K562 (cell line): ENCODE data around the gene FANCD2. TPM values are rescaled to one million over a fixed set of nuclear protein-coding genes. Genes with fewer than 3 reads are reported as not detected.

Source experiments
- ATF7 ChIP-seq: fragments of 450-650 bp; IDR thresholded peaks from 2 replicates; pipeline ENCODE4 v1.7.1; 2014; ENCODE audit warnings: mild to moderate bottlenecking, moderate library complexity
- CREM ChIP-seq: IDR thresholded peaks from 2 replicates; pipeline ENCODE4 v1.6.1; 2014; ENCODE audit warnings: antibody characterized with exemption, low read depth
- HNRNPH1 ChIP-seq: fragments of 200-400 bp; formaldehyde crosslinking; optimal IDR thresholded peaks from 2 replicates; pipeline ENCODE3; 2017; ENCODE audit warnings: low read depth, mild to moderate bottlenecking, low read length, moderate library complexity
- MYNN ChIP-seq, 2 experiments: sonication (generic); formaldehyde crosslinking in 1 of 2; IDR thresholded peaks; 2 replicates each; pipeline versions ENCODE4 v1.5.0 to v1.6.1; 2016 to 2020; ENCODE audit warnings: antibody characterized with exemption in 1 of 2, missing genetic modification reagents in 1 of 2
- NFIC ChIP-seq: fragments of 450-650 bp; IDR thresholded peaks from 2 replicates; pipeline ENCODE4 v1.6.1; 2017; ENCODE audit warnings: mild to moderate bottlenecking, inconsistent platforms
- POLR2A ChIP-seq: fragments of 450-650 bp; conservative IDR thresholded peaks from 2 replicates; pipeline ENCODE4 v1.6.1; 2016
- POLR2AphosphoS2 ChIP-seq: IDR thresholded peaks from 2 replicates; pipeline ENCODE4 v1.6.1; 2012; ENCODE audit warnings: low read length, improper control_type of control experiment
- RHOXF2B ChIP-seq: fragments of 250-450 bp; sonication (Bioruptor Pico); conservative IDR thresholded peaks from 2 replicates; pipeline ENCODE4 v1.5.1; 2021
- SPI1 ChIP-seq: IDR thresholded peaks from 2 replicates; pipeline ENCODE4 v1.6.1; 2011; ENCODE audit warnings: low read depth, low read length, control low read depth, borderline replicate concordance
- TEAD4 ChIP-seq, 2 experiments: sonication (generic) in 1 of 2; formaldehyde crosslinking in 1 of 2; IDR thresholded peaks; 2 replicates each; pipeline versions ENCODE4 v1.6.1 to v1.8.0; 2012 to 2022; ENCODE audit warnings: borderline replicate concordance in 1 of 2, inconsistent platforms in 1 of 2, low read length in 1 of 2, mild to moderate bottlenecking in 1 of 2, missing genetic modification reagents in 1 of 2
- XRCC4 ChIP-seq: IDR thresholded peaks from one replicate; pipeline ENCODE4 v1.6.1; 2011; ENCODE audit not compliant: insufficient read depth, insufficient read length; ENCODE audit errors: extremely low read depth
- YY1 ChIP-seq, 3 experiments: IDR thresholded peaks; 2 replicates each; pipeline ENCODE4 v1.6.1; 2011; ENCODE audit warnings: low read length in 2 of 3, mild to moderate bottlenecking in 2 of 3, moderate library complexity in 2 of 3, borderline replicate concordance in 1 of 3, control low read depth in 1 of 3, low read depth in 1 of 3; ENCODE audit not compliant: insufficient read depth in 3 of 3, insufficient replicate concordance in 2 of 3, control insufficient read depth in 1 of 3, insufficient read length in 1 of 3; ENCODE audit errors: extremely low read depth in 1 of 3
- ZKSCAN3 ChIP-seq: fragments of 250-450 bp; sonication (Bioruptor Pico); IDR thresholded peaks from 2 replicates; pipeline ENCODE4 v1.4.0; 2020
- ZNF143 ChIP-seq: sonication (generic); formaldehyde crosslinking; IDR thresholded peaks from 2 replicates; pipeline ENCODE4 v1.9.0; 2022; ENCODE audit warnings: mild to moderate bottlenecking, missing genetic modification reagents
- ZNF316 ChIP-seq: fragments of 450-650 bp; IDR thresholded peaks from 2 replicates; pipeline ENCODE4 v1.6.1; 2016
- polyA plus RNA-seq, 8 experiments: library from polyadenylated mRNA; depleted of rRNA in 4 of 8; stranded (reverse) in 5 of 8; unstranded in 3 of 8; fragments of >200 nt; fragmentation: Nextera tagmentation in 2 of 8; fragmentation: Illumina TruSeq in 1 of 8; extraction: Ambion mirVana in 2 of 8; extraction: Trizol in 1 of 8; gene quantifications; 2 replicates each; pipeline versions ENCODE4 v1.2.1 to v1.2.3, GENCODE V29; 2011 to 2014; ENCODE audit warnings: inconsistent platforms in 1 of 8, missing spikeins in 1 of 8
- total RNA-seq, 7 experiments: library from RNA; depleted of rRNA in 6 of 7; stranded (reverse); fragments of >200 nt in 6 of 7; fragmentation: Illumina TruSeq in 2 of 7; extraction: Trizol in 2 of 7; gene quantifications; 2 replicates each; pipeline versions ENCODE4 v1.2.1 to v1.2.3, GENCODE V29; 2011 to 2021; ENCODE audit warnings: low replicate concordance in 1 of 7
- TF ChIP-seq, protein P1 (sequence below): fragments of 450-650 bp; formaldehyde crosslinking; IDR thresholded peaks from 2 replicates; pipeline ENCODE4 v1.4.0; 2020; ENCODE audit warnings: mild to moderate bottlenecking, moderate library complexity
- TF ChIP-seq, protein P2 (sequence below): sonication (generic); formaldehyde crosslinking; IDR thresholded peaks from 2 replicates; pipeline ENCODE4 v1.8.0; 2022; ENCODE audit warnings: missing genetic modification reagents, mild to moderate bottlenecking, moderate library complexity, borderline replicate concordance
- TF ChIP-seq, protein P3 (sequence below): sonication (generic); formaldehyde crosslinking; IDR thresholded peaks from 2 replicates; pipeline ENCODE4 v1.8.0; 2022; ENCODE audit warnings: mild to moderate bottlenecking, missing genetic modification reagents
- TF ChIP-seq, protein P4 (sequence below): fragments of 450-650 bp; IDR thresholded peaks from 2 replicates; pipeline ENCODE4 v1.6.1; 2017; ENCODE audit warnings: antibody characterized with exemption, mild to moderate bottlenecking
- TF ChIP-seq, protein P5 (sequence below): sonication (generic); formaldehyde crosslinking; IDR thresholded peaks from 2 replicates; pipeline ENCODE4 v1.9.0; 2022; ENCODE audit warnings: mild to moderate bottlenecking, missing genetic modification reagents

Gene FANCD2
- total and polyA plus RNA-seq, 9 of the 15 experiments (the other 6 are each of a cell fraction or from before 2014, with no cell fraction given) = 59.4 to 137 (median 96.1) TPM

DNA sequence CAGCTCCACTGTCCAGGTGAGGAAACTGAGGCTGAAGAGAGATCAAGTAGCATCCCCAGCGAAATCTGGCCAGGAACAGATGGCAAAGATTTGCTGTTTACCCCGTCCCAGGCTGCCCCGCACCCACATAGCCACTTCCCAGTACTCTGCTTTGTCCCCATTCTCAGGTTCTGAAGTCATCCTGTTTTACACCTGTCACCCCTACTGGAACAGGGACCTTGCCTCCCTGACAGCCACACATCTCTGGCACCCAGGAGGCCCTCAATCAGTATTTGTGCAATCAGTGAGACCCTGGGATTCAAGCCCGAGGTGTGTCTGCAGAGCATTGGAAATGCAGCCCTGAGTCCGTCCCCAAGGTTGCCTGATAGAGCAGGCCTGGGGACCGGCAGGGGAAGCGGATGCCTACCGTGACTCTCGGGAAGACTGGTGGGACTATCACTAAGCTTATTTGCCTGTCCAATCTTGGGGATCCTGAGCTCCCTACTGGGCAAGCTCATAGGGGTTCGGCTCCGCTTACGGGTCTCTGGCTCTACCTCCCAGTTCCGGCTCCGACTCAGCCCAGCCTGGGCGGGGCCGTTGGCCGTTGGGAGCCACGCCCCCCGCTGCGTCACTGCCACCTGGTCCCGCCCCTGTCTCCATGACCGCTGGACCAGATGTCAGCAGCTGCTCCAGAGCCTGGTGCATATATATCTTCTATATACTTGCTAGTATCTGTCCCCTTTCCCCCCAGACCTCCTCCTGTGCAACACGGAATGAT is 17.5 kb upstream of the FANCD2 start (continued):
- TF ChIP-seq, protein P1, sequence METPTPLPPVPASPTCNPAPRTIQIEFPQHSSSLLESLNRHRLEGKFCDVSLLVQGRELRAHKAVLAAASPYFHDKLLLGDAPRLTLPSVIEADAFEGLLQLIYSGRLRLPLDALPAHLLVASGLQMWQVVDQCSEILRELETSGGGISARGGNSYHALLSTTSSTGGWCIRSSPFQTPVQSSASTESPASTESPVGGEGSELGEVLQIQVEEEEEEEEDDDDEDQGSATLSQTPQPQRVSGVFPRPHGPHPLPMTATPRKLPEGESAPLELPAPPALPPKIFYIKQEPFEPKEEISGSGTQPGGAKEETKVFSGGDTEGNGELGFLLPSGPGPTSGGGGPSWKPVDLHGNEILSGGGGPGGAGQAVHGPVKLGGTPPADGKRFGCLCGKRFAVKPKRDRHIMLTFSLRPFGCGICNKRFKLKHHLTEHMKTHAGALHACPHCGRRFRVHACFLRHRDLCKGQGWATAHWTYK = peak; percentile 27; the same call in 1 of the 2 replicates
- TF ChIP-seq, protein P2, sequence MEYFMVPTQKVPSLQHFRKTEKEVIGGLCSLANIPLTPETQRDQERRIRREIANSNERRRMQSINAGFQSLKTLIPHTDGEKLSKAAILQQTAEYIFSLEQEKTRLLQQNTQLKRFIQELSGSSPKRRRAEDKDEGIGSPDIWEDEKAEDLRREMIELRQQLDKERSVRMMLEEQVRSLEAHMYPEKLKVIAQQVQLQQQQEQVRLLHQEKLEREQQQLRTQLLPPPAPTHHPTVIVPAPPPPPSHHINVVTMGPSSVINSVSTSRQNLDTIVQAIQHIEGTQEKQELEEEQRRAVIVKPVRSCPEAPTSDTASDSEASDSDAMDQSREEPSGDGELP (CRISPR knock-in tag) = peak; percentile 87
- TF ChIP-seq XRCC4 = no peak
- TF ChIP-seq, protein P3, sequence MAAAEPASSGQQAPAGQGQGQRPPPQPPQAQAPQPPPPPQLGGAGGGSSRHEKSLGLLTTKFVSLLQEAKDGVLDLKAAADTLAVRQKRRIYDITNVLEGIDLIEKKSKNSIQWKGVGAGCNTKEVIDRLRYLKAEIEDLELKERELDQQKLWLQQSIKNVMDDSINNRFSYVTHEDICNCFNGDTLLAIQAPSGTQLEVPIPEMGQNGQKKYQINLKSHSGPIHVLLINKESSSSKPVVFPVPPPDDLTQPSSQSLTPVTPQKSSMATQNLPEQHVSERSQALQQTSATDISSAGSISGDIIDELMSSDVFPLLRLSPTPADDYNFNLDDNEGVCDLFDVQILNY = no peak
- TF ChIP-seq TEAD4 (IDR thresholded peaks at IDR 0.05; ENCODE audit: low read length) = no peak
- TF ChIP-seq TEAD4 (CRISPR knock-in tag; IDR thresholded peaks at IDR 0.05; ENCODE audit: borderline replicate concordance) = no peak
- peak; percentile 74; the same call in 1 of the 2 replicates for TF ChIP-seq POLR2AphosphoS2
- TF ChIP-seq MYNN (IDR thresholded peaks at IDR 0.05) = no peak
- no peak for TF ChIP-seq MYNN (CRISPR knock-in tag; IDR thresholded peaks at IDR 0.05)
- TF ChIP-seq CREM = peak; percentile 88
- no peak for TF ChIP-seq ZNF316
- no peak for TF ChIP-seq HNRNPH1
- peak; percentile 4; the same call in 1 of the 2 replicates for TF ChIP-seq ZNF143 (CRISPR knock-in tag)
- TF ChIP-seq, protein P4, sequence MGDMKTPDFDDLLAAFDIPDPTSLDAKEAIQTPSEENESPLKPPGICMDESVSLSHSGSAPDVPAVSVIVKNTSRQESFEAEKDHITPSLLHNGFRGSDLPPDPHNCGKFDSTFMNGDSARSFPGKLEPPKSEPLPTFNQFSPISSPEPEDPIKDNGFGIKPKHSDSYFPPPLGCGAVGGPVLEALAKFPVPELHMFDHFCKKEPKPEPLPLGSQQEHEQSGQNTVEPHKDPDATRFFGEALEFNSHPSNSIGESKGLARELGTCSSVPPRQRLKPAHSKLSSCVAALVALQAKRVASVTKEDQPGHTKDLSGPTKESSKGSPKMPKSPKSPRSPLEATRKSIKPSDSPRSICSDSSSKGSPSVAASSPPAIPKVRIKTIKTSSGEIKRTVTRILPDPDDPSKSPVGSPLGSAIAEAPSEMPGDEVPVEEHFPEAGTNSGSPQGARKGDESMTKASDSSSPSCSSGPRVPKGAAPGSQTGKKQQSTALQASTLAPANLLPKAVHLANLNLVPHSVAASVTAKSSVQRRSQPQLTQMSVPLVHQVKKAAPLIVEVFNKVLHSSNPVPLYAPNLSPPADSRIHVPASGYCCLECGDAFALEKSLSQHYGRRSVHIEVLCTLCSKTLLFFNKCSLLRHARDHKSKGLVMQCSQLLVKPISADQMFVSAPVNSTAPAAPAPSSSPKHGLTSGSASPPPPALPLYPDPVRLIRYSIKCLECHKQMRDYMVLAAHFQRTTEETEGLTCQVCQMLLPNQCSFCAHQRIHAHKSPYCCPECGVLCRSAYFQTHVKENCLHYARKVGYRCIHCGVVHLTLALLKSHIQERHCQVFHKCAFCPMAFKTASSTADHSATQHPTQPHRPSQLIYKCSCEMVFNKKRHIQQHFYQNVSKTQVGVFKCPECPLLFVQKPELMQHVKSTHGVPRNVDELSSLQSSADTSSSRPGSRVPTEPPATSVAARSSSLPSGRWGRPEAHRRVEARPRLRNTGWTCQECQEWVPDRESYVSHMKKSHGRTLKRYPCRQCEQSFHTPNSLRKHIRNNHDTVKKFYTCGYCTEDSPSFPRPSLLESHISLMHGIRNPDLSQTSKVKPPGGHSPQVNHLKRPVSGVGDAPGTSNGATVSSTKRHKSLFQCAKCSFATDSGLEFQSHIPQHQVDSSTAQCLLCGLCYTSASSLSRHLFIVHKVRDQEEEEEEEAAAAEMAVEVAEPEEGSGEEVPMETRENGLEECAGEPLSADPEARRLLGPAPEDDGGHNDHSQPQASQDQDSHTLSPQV = no peak
- TF ChIP-seq YY1 (IDR thresholded peaks at IDR 0.05; ENCODE audit: borderline replicate concordance in 1 of 3, control insufficient read depth in 1 of 3, extremely low read depth in 1 of 3, insufficient read depth in 3 of 3, insufficient read length in 1 of 3, insufficient replicate concordance in 2 of 3, low read depth in 1 of 3, low read length in 2 of 3) = no peak
- TF ChIP-seq ATF7 = peak; percentile 72
- peak; percentile 55 for TF ChIP-seq POLR2A
- no peak for TF ChIP-seq NFIC
- TF ChIP-seq SPI1 = no peak
- TF ChIP-seq, protein P5, sequence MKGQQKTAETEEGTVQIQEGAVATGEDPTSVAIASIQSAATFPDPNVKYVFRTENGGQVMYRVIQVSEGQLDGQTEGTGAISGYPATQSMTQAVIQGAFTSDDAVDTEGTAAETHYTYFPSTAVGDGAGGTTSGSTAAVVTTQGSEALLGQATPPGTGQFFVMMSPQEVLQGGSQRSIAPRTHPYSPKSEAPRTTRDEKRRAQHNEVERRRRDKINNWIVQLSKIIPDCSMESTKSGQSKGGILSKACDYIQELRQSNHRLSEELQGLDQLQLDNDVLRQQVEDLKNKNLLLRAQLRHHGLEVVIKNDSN (CRISPR knock-in tag) = peak; percentile 44
- no peak for TF ChIP-seq RHOXF2B (CRISPR knock-in tag)
- no peak for TF ChIP-seq ZKSCAN3
